K562 (cell line): ENCODE measurements around the gene FGD1.

Experiments
- BMI1 ChIP-seq: fragments of 150-350 bp; IDR thresholded peaks from 2 replicates; pipeline ENCODE4 v1.6.1; 2014; ENCODE audit warnings: low read length
- TAF7 ChIP-seq: fragments of 450-650 bp; IDR thresholded peaks from 2 replicates; pipeline ENCODE4 v1.6.1; 2016; ENCODE audit warnings: missing genetic modification characterization, missing compliant biosample characterization
- TF ChIP-seq, protein P1 (sequence below), 3 experiments: IDR thresholded peaks in 2 of 3; conservative IDR thresholded peaks in 1 of 3; 2 replicates each; pipeline ENCODE4 v1.5.1; 2011 to 2012; ENCODE audit warnings: low read length in 3 of 3, mild to moderate bottlenecking in 3 of 3, control low read depth in 2 of 3, improper control_type of control experiment in 1 of 3, inconsistent platforms in 1 of 3, low read depth in 1 of 3, mixed read lengths in 1 of 3, moderate library complexity in 1 of 3; ENCODE audit not compliant: insufficient read depth in 2 of 3
- TF ChIP-seq, protein P2 (sequence below): sonication (generic); formaldehyde crosslinking; IDR thresholded peaks from 2 replicates; pipeline ENCODE4 v1.9.0; 2022; ENCODE audit warnings: mild to moderate bottlenecking, missing genetic modification reagents

DNA sequence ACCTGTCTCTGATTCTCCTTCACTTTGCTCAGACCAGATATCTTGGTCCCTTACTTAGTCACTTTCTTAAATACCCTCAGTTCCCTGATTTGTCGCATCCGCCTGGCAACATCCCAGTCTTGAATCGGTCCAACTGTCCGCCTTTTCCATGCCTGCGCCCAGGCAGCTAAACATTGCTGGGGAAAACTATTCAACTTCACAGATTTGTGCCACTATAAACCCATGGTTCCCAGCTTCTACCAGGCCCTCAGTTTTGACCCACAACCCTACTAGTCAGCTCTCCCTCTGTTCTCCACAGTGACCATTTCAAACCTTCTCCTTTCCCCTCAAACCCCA is 451 bp upstream of the FGD1 start:
- TF ChIP-seq, protein P1, sequence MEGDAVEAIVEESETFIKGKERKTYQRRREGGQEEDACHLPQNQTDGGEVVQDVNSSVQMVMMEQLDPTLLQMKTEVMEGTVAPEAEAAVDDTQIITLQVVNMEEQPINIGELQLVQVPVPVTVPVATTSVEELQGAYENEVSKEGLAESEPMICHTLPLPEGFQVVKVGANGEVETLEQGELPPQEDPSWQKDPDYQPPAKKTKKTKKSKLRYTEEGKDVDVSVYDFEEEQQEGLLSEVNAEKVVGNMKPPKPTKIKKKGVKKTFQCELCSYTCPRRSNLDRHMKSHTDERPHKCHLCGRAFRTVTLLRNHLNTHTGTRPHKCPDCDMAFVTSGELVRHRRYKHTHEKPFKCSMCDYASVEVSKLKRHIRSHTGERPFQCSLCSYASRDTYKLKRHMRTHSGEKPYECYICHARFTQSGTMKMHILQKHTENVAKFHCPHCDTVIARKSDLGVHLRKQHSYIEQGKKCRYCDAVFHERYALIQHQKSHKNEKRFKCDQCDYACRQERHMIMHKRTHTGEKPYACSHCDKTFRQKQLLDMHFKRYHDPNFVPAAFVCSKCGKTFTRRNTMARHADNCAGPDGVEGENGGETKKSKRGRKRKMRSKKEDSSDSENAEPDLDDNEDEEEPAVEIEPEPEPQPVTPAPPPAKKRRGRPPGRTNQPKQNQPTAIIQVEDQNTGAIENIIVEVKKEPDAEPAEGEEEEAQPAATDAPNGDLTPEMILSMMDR (IDR thresholded peaks at IDR 0.05 in 2 of 3, conservative IDR thresholded peaks at IDR 0.05 in 1 of 3; ENCODE audit: insufficient read depth in 2 of 3, low read depth in 1 of 3, low read length in 3 of 3) = no peak
- TF ChIP-seq, protein P2, sequence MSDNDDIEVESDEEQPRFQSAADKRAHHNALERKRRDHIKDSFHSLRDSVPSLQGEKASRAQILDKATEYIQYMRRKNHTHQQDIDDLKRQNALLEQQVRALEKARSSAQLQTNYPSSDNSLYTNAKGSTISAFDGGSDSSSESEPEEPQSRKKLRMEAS = no peak
- no peak for TF ChIP-seq BMI1
- no peak for TF ChIP-seq TAF7 (tag)
